ENCODE data around the gene PADI4. TPM values are rescaled to one million over a fixed set of nuclear protein-coding genes. Genes with fewer than 3 reads are reported as not detected.
A peak's percentile ranks its signal among the peaks of the same experiment; 100 is the strongest.
"Not testable (repeated sequence)": the region's sequence is repeated elsewhere in the genome, so short reads cannot be mapped to it uniquely, and the experiment has no call there.

PADI4 gene
- total RNA-seq, 1 donor from 2014 or later: 0.67 TPM

DNA sequence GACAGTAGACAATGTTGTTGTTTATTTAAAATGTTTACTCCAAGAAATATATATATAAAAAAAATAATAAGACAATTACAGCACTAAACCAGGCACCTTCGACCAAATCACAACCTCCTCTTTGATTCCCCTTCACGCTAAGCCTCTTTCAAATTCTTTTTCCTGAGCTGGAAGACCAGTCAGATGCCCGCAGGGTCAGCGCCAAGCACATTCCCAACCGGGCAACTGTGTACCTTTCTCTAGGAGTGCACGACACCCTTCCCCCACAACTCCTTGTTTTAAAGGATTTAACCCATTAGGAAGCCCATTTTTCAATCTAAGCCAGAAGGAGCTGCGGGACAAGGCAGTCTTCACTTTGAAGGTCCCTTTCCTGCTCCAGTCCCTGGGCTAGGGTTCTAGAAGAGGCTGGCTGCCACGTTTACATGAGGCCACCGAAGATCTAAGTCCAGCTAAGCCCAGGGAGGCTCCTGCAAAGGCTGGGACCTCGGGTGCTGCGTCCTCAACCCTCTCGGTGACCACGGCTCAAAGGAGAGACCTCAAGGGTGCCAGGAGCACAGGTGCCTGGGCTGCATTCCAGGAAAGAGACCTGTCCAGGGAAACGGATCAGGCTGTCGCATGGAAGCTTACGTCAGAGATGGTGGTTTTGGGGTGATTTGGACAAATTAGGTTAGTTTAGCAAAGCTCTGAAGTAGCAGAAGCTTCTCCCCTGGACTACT is 98.9 kb downstream of the PADI4 start:
- DNase-seq; ATAC-seq; intact Hi-C loops (cut with micrococcal nuclease): not testable (repeated sequence)

DNA sequence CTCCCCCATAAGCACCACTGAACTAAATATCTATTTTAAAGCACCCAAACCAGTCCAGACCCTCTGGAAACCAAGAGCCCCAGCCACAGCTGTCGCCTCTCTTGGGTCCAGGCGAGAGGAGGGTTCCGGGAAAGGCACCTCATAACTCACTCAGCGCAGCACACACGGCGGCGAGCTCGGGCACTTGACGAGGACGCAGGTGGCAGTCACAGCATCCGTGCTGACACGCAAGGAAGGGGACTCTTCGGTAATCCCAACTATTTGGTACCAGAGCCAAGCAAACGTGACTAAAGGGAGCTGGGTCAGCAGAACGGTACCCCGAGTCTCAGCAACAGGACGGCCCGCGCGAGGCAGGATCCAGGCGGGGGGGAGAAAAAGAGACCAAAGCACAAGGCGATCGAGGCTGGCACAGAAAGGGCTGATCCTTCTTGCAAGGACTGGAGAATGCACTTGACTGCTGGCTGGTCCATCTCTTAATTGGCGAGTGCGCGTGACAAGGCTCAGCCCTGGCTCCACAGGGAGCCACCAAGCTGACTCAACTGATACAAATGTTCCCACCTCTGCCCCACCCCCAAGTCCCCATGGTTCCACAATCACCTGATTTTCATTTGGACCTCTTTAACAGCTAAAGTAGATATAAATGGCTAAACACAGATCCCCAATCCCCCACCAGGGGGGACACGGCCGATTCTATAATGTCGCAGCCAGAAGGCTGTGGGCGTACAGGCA is 100.0 kb downstream of the PADI4 start:
- intact Hi-C loops (cut with micrococcal nuclease); DNase-seq; ATAC-seq: not testable (repeated sequence)

DNA sequence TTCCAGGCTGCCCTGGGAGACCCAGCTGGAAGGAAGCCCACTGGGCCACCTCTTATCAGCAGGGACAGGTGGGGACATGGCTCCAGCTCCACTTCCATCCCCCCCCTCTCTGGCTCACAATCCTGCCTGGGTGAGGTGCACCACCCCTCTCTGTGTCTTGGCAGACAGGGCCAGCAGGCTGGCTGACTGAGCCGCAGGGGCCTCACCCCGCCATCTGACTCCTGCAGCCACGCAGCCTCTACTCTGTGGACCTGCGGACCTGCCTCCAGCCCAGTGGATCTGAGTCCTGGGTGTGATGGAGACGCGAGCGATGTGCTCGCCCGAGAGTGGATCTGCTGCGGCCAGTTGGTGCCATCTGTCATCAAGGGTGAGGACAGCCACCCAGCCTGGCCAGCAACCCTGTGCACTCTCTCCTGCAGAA is 101.4 kb downstream of the PADI4 start:
- intact Hi-C loops (cut with micrococcal nuclease): no loop called here
- peak; percentile 68 for DNase-seq

DNA sequence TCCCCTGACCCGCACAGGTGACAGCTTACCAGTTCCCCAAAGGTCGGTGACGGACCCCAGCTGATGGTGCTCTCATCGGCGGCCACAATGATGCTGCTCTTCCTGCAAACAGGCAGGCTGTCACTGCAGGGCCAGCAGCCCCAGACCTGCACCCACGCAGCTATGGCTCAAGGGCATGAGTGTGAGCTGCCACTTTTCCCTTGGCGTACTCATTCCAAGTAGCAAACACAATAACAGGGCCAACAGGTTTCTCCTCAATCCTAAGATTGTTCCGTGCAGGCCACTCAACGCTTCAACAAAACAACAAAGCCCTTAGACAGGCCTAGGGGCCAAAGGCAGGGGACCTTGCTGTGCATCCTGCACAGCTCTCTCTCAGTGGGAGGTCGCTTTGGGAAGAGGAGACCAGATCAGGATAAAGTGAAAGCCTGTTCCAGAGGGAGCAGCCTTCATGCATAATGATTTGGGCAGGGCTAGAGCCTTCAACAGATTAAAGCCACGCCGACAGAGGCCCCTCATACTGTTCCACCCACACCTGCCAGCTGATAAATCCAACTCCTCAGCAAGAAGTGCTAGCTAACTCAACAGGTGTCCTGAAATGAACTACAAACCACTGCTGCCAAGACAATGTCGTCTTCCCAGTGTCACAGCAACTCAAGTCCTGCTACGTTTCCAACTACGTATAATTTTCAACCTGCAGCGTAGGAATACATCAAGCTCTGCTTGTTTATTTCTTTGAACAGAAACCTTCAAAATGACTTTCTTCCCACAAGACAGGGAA is 104.3 kb downstream of the PADI4 start:
- ATAC-seq (peak; percentile 42), DNase-seq (no peak)
- intact Hi-C loops (cut with micrococcal nuclease): no loop called here

More for the DNA sequence above, 101.4 kb downstream of the PADI4 start:
- ATAC-seq: peak; percentile 88

Small RNA genes lying within 50 kb of the gene (microRNA-seq; reads per million reads assigned to microRNA genes)
- not detected for gene MIR3972 (ENCODE audit: borderline number of aligned reads)

Other genes starting within 250 kb of the PADI4 start
- 1.1 TPM for gene PADI2, start 188.7 kb upstream of the PADI4 start, total RNA-seq
- not detected for gene PADI1, start 103.1 kb upstream of the PADI4 start, total RNA-seq
- not detected for gene PADI3, start 59.1 kb upstream of the PADI4 start, total RNA-seq
- gene PADI6, start 64.0 kb downstream of the PADI4 start, total RNA-seq: not detected
- 11.6 TPM for gene RCC2, start 131.5 kb downstream of the PADI4 start, total RNA-seq
- gene ARHGEF10L, start 231.5 kb downstream of the PADI4 start, total RNA-seq: 54.9 TPM

Measured in left ventricle myocardium superior (tissue), 1 donor.